ENCODE measurements around the gene EXT2. TPM values are rescaled to one million over a fixed set of nuclear protein-coding genes. Genes with fewer than 3 reads are reported as not detected.

EXT2 gene
- total RNA-seq, 4 donors from 2014 or later = 19.0 to 53.2 (median 44.5) TPM

- intact Hi-C loops (cut with DNase I) = no loop called here
- no peak for DNase-seq
- Histone ChIP-seq H3K4me1 (no peaks in the 10 kb centered on the region), H3K27ac (no peak overlapping the region), H3K27me3 (peaks cover 0 to 17% (median 0%) of the 10 kb centered on the region in 4 donors), H3K9me3 (no peaks in the 10 kb centered on the region), H3K36me3 (no peaks in the 10 kb centered on the region), H3K4me3 (no peak overlapping the region)
- 73 to 89% methylated on average over 1 of the region's 1 CpG for WGBS, 2 donors
- no peak for TF ChIP-seq POLR2A (IDR thresholded peaks at IDR 0.05)
- no peak for TF ChIP-seq CTCF (IDR thresholded peaks at IDR 0.05)
Observed at GRCh38 chr11:44274404-44274803, 178.9 kb downstream of the EXT2 start.

DNA sequence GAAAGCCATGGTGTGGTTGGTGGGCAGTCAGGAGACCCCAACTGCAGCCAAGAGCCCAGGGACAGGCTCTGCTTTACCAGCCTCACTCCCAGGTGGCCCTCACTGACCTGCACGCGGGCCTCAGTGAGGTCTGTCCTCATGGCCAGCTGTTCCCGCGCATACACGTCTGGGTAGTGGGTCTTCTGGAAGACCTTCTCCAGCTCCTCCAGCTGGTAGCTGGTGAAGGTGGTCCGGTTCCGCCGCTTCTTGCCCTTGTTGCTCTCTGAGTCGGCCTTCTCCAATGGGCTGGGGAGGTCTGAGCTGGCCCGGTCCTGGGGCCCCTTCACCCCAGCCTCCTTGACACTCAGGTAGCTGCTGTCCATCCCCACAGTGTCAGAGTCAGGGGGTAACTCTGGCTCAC is 179.8 kb downstream of the EXT2 start:
- H3K27me3 ChIP-seq = peaks cover 0 to 15% (median 0%) of the 10 kb centered on the region in 4 donors
- 92 to 97% methylated on average over 5 to 9 of the region's 10 CpGs for WGBS, 2 donors
- H3K9me3 ChIP-seq = no peaks in the 10 kb centered on the region
- H3K36me3 ChIP-seq = no peaks in the 10 kb centered on the region
- no peak overlapping the region for H3K4me3 ChIP-seq
- intact Hi-C loops (cut with DNase I) = no loop called here
- DNase-seq = no peak
- no peak for TF ChIP-seq POLR2A (IDR thresholded peaks at IDR 0.05)
- no peak for TF ChIP-seq CTCF (IDR thresholded peaks at IDR 0.05)
- no peak overlapping the region for H3K27ac ChIP-seq
- H3K4me1 ChIP-seq = no peaks in the 10 kb centered on the region

DNA sequence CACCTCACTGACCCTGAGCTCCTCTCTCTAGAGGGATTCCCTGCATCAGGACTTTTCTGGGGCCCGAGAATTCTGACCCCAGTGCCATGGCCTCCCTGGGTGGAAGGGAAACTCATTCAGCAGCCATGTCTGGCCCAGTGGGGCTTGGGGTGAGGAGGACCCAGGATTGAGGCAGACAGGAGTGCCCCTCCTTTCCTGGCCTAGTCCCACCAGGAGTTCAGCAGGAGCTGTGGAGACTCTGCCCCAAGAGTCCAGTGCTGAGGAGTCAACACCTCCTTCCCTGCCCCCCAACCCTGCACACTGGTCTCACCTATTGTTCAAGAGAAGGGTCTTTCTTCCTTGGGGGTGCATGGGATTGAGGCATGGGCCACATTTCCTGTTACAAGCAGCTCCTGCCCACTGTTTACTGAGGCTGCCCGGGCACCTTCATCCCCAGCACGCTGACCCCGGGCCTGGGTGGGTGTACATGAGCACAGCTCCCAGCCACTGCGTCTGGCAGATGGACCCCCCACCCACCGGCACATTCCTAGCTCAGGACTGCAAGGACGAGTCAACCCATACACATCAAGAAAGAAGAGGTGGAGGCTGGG is 180.6 kb downstream of the EXT2 start:
- no peak for DNase-seq
- intact Hi-C loops (cut with DNase I) = no loop called here

DNA sequence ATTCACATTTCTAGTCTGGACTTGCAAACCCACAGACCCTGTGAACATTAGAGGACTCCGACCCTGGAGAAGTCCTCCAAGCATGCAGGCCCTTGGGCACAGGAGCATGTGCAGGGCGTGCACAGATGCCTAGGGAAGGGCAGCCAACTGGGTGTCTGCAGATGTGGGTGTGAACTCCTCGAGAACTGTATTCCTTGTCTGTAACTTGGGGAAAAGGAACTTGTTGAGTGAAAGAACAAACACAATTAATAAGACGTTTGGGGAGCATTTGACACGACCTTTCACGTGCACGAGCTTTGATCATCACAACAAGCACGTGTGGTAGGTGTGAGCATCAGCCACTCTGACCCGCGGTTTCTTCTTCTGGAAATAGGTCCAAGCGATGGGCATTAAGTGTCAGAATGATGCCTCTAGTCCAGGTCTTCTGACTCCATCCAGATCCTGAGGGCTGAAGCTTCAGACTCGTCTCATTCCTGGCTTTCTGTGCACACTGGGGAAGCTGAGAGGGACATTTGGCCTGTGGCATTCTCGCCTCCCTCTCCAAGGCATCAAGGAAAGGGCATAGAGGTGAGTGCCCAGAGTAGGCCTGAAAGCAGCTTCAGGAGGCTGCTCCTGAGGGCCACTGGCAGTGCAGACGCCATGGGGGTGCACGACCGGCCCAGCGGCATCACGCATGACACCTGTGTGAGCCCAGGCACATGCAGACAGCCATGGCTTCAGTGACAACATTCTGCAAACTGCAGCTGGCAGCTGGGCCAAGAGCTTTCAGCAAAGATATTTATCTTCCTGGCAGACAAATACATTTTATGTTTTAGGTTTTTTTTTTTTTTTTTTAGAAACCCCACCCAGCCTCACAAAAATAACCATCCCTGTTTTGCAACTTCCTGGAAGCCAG is 182.0 kb downstream of the EXT2 start:
- TF ChIP-seq POLR2A (IDR thresholded peaks at IDR 0.05) (no peak), CTCF (IDR thresholded peaks at IDR 0.05) (no peak)
- Histone ChIP-seq H3K4me3 (no peak overlapping the region), H3K9me3 (no peaks in the 10 kb centered on the region), H3K4me1 (no peaks in the 10 kb centered on the region), H3K36me3 (no peaks in the 10 kb centered on the region), H3K27me3 (peaks cover 0 to 5% (median 0%) of the 10 kb centered on the region in 4 donors), H3K27ac (no peak overlapping the region)
- 60 to 70% methylated on average over 15 of the region's 18 CpGs for WGBS, 2 donors
- intact Hi-C loops (cut with DNase I) = no loop called here
- no peak for DNase-seq

More for the DNA sequence above, 180.6 kb downstream of the EXT2 start:
- no peak overlapping the region for H3K27ac ChIP-seq
- H3K27me3 ChIP-seq = peaks cover 0 to 7% (median 0%) of the 10 kb centered on the region in 4 donors
- H3K4me1 ChIP-seq = no peaks in the 10 kb centered on the region
- no peaks in the 10 kb centered on the region for H3K9me3 ChIP-seq
- WGBS, 2 donors = 80 to 81% methylated on average over 1 to 2 of the region's 7 CpGs
- TF ChIP-seq POLR2A (IDR thresholded peaks at IDR 0.05) (no peak), CTCF (IDR thresholded peaks at IDR 0.05) (no peak)
- no peak overlapping the region for H3K4me3 ChIP-seq
- H3K36me3 ChIP-seq = no peaks in the 10 kb centered on the region

- H3K27ac ChIP-seq = no peak overlapping the region
- no peaks in the 10 kb centered on the region for H3K36me3 ChIP-seq
- H3K4me1 ChIP-seq = no peaks in the 10 kb centered on the region
- H3K4me3 ChIP-seq = no peak overlapping the region
- H3K9me3 ChIP-seq = no peaks in the 10 kb centered on the region
- intact Hi-C loops (cut with DNase I) = no loop called here
- H3K27me3 ChIP-seq = peaks cover 0 to 5% (median 0%) of the 10 kb centered on the region in 4 donors
- 60 to 89% methylated on average over 3 to 6 of the region's 6 CpGs for WGBS, 2 donors
- TF ChIP-seq POLR2A (IDR thresholded peaks at IDR 0.05) = no peak
- no peak for TF ChIP-seq CTCF (IDR thresholded peaks at IDR 0.05)
- no peak for DNase-seq
Observed at GRCh38 chr11:44279483-44279882, 184.0 kb downstream of the EXT2 start.
